Left ventricle myocardium inferior (tissue), 1 donor: ENCODE results near the gene CD300A. TPM values are rescaled to one million over a fixed set of nuclear protein-coding genes. Genes with fewer than 3 reads are reported as not detected.
"Not testable (repeated sequence)": the region's sequence is repeated elsewhere in the genome, so short reads cannot be mapped to it uniquely, and the experiment has no call there.

Source experiments
- DNase-seq: peaks from one replicate; pipeline ENCODE4 v3.0.0-alpha.2; 2020
- H3K27ac ChIP-seq: fragments of 200-600 bp; replicated peaks from 2 replicates; pipeline ENCODE4 v1.8.0; 2021
- H3K27me3 ChIP-seq: fragments of 200-600 bp; 2 replicates; pipeline ENCODE4 v1.8.0; 2021; ENCODE audit warnings: low read depth
- H3K36me3 ChIP-seq: fragments of 200-600 bp; 2 replicates; pipeline ENCODE4 v1.8.0; 2021
- H3K4me1 ChIP-seq: fragments of 200-600 bp; 2 replicates; pipeline ENCODE4 v1.8.0; 2021
- H3K4me3 ChIP-seq: fragments of 200-600 bp; 2 replicates; pipeline ENCODE4 v1.8.0; 2021; ENCODE audit warnings: mild to moderate bottlenecking, moderate library complexity
- H3K9me3 ChIP-seq: fragments of 200-600 bp; replicated peaks from 2 replicates; pipeline ENCODE4 v1.8.0; 2021
- intact Hi-C: fragments of 100-400 bp; cut with micrococcal nuclease; formaldehyde crosslinking; loops from one replicate; pipeline ENCODE4 v1.11.0; 2022
- total RNA-seq: library from RNA; stranded (reverse); fragmentation: NEBNext Ultra II Directional; extraction: Animal tissue kit (Norgen Biotek cat#: 25700); gene quantifications from one replicate; pipeline ENCODE4 v1.2.1, GENCODE V29; 2021
- TF ChIP-seq, protein P1 (sequence below): fragments of 200-600 bp; IDR thresholded peaks from 2 replicates; pipeline ENCODE4 v1.8.0; 2021; ENCODE audit warnings: antibody characterized with exemption, mild to moderate bottlenecking, borderline replicate concordance
- donor health status: DM: no; HTN: yes; CAD: no; lungs with severe emphysema.

The CD300A gene
- total RNA-seq, 1 donor from 2014 or later = 1.2 TPM

- intact Hi-C loops = no loop called here
- TF ChIP-seq, protein P1, sequence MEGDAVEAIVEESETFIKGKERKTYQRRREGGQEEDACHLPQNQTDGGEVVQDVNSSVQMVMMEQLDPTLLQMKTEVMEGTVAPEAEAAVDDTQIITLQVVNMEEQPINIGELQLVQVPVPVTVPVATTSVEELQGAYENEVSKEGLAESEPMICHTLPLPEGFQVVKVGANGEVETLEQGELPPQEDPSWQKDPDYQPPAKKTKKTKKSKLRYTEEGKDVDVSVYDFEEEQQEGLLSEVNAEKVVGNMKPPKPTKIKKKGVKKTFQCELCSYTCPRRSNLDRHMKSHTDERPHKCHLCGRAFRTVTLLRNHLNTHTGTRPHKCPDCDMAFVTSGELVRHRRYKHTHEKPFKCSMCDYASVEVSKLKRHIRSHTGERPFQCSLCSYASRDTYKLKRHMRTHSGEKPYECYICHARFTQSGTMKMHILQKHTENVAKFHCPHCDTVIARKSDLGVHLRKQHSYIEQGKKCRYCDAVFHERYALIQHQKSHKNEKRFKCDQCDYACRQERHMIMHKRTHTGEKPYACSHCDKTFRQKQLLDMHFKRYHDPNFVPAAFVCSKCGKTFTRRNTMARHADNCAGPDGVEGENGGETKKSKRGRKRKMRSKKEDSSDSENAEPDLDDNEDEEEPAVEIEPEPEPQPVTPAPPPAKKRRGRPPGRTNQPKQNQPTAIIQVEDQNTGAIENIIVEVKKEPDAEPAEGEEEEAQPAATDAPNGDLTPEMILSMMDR = no peak
- no peaks in the 10 kb centered on the region for H3K36me3 ChIP-seq
- no peak overlapping the region for H3K27ac ChIP-seq
- peaks cover 8% of the 10 kb centered on the region for H3K4me1 ChIP-seq
- DNase-seq = no peak
- H3K4me3 ChIP-seq = no peak overlapping the region
- peaks cover 5% of the 10 kb centered on the region for H3K9me3 ChIP-seq
- peaks cover 28% of the 10 kb centered on the region for H3K27me3 ChIP-seq
Observed at GRCh38 chr17:74513987-74514631, 47.7 kb downstream of the CD300A start.

DNA sequence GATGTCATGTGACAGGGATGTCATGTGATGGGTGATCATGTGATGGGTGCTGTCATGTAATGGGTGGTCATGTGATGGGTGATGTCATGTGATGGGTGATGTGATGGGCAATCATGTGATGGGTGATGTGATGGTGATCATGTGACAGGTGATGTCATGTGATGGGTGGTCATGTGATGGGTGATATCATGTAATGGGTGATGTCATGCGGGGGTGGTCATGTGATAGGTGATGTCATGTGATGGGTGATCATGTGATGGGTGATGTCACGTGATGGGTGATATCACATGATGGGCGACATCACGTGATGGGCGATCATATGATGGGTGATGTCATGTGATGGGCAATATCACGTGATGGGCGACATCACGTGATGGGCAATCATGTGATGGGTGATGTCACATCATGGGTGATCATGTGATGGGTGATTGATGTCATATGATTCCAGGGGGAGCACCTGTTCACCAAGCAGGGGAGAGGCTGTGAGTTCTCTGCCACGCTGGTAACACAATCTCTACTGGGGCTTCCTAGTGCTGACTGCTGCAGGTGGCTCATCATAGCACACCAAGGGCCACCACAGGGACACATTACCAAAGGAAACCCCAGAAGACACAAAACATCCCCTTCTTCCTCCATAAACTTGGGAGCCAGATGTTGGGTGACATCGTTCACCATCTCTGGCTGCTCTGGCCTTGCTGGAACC is 48.3 kb downstream of the CD300A start:
- no peaks in the 10 kb centered on the region for H3K36me3 ChIP-seq
- TF ChIP-seq, protein P1 = no peak
- H3K9me3 ChIP-seq = peaks cover 5% of the 10 kb centered on the region
- H3K27me3 ChIP-seq = peaks cover 28% of the 10 kb centered on the region
- intact Hi-C loops = no loop called here
- no peak for DNase-seq
- H3K27ac ChIP-seq = no peak overlapping the region
- H3K4me3 ChIP-seq = no peak overlapping the region
- peaks cover 8% of the 10 kb centered on the region for H3K4me1 ChIP-seq

DNA sequence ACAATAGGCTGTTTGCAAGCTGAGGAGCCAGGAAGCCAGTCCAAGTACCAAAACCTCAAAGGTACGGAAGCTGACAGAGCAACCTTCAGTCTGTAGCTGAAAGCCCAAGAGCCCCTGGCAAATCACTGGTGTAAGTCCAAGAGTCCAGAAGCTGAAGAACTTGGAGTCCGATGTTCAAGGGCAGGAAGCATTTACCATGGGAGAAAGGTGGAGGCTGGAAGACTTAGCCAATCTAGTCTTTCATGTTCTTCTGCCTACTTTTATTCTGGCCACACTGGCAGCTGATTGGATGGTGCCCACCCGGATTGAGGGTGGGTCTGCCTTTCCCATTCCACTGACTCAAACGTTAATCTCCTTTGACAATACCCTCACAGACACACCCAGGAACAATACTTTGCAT is 49.5 kb downstream of the CD300A start:
- Histone ChIP-seq H3K27me3 (peaks cover 34% of the 10 kb centered on the region), H3K9me3 (peaks cover 5% of the 10 kb centered on the region), H3K4me1 (peaks cover 8% of the 10 kb centered on the region), H3K27ac (no peak overlapping the region), H3K4me3 (no peak overlapping the region), H3K36me3 (no peaks in the 10 kb centered on the region)
- intact Hi-C loops = no loop called here
- TF ChIP-seq, protein P1 = no peak
- DNase-seq = no peak

DNA sequence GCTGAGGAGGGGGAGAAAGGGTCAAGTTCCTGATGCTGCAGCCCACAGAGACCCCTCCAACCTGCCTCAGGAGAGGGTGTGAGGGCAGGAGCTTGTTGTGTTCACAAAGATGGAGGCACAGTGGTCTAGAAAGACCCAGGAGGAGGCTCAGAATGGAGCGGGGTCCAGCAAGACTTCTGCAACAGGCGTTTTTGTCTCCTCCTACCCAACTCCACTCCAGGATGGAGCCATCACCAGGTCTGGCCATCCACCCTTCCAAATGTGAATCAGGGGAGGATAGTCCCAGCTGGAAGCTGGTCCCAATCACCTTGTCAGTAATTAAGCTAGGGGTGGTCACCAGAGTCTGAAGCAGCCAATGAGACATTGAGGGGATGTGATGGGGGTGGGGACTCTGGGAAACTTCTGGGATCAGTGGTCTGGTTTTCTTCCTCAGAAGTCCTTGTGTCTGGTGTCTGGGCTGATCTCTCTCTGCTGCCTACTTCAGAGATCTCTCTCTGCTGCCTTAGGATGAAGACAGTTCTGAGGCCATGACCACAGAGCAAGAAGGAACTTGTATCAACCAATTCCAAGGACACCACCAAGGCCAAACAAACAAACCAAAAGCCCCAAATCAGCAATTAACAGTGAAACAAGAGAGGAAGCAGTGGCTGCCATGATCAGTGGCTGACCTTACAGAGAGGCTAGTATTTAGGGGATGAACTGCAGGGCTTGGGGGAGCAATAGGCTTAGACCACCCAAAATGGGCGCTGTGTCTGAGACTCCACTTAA is 50.3 kb downstream of the CD300A start:
- Histone ChIP-seq H3K9me3 (peaks cover 5% of the 10 kb centered on the region), H3K27me3 (peaks cover 35% of the 10 kb centered on the region), H3K36me3 (no peaks in the 10 kb centered on the region), H3K4me3 (no peak overlapping the region), H3K4me1 (peaks cover 5% of the 10 kb centered on the region), H3K27ac (no peak overlapping the region)
- TF ChIP-seq, protein P1 = no peak
- intact Hi-C loops = no loop called here
- no peak for DNase-seq

GRCh38 chr17:74518413-74518981 is 52.1 kb downstream of the CD300A start:
- DNase-seq, intact Hi-C loops, H3K27ac ChIP-seq, H3K4me1 ChIP-seq, H3K4me3 ChIP-seq, H3K36me3 ChIP-seq, H3K9me3 ChIP-seq: not testable (repeated sequence)
- H3K27me3 ChIP-seq = peaks cover 35% of the 10 kb centered on the region
